ENCODE measurements around the gene TMED6. TPM values are rescaled to one million over a fixed set of nuclear protein-coding genes. Genes with fewer than 3 reads are reported as not detected.

TMED6 gene
- 1.5 TPM for total RNA-seq

- DNase-seq (ENCODE audit: low spot score), result no peak
These were observed at the start of gene TMED6 for GRCh38 chr16:69351309-69352027. TSS of gene TMED6 (minus strand) at chr16:69351786. CDS start at chr16:69351753, 33 bp downstream.

- no peak for DNase-seq (ENCODE audit: low spot score)
These were observed 47.8 kb upstream of the TMED6 start for GRCh38 chr16:69399361-69399760.

DNA sequence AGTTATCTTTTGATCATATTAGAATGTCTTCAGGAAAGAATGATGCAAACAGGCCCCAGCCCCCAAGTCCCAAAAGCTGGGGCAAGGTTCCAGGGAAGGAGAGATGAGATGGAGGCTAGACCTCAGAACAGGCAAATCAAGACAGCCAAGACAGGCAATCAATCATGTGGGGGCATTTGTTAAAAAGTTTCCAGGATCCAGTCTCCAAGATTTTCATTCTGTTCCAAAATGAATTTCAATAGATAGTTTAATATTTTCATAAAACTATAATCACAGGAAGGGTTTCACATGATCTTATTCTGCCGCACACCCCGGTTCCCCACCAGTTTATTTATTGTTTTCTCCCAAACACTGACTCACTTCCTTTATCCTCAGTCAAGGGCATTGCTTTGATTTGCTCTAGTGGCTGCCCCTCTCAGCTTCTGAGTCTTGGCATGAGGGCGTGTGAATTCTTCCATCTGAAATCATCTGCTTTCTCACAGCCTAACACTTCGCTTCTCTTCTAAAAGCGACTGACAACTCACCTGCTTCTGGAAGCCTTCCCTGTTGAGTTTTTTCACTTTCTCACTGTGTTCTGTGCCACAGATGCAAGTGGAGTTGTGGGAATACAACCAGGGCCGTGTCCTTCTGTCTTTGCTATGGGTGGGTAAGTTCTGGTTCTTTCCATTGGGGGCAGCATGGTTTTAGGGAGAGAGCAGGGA, 46.4 kb upstream of the TMED6 start:
- no peak for DNase-seq (ENCODE audit: low spot score)

- peak; percentile 89 for DNase-seq (ENCODE audit: low spot score)
These were observed 44.8 kb upstream of the TMED6 start for GRCh38 chr16:69396187-69397061.

DNA sequence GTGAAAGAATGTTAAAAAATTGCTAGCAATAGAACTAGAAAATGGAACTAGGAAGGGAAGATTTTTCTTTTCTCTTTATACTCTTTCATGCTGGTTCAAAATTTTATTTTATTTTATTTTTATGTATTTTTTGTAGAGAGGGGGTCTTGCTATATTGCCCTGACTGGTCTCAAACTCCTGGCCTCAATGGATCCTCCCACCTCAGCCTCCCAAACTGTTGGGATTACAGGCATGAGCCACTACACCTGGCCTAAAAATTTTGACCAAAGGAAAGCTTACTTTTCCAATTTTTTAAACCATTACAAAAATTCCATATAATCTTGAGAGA, 44.2 kb upstream of the TMED6 start:
- no peak for DNase-seq (ENCODE audit: low spot score)

DNA sequence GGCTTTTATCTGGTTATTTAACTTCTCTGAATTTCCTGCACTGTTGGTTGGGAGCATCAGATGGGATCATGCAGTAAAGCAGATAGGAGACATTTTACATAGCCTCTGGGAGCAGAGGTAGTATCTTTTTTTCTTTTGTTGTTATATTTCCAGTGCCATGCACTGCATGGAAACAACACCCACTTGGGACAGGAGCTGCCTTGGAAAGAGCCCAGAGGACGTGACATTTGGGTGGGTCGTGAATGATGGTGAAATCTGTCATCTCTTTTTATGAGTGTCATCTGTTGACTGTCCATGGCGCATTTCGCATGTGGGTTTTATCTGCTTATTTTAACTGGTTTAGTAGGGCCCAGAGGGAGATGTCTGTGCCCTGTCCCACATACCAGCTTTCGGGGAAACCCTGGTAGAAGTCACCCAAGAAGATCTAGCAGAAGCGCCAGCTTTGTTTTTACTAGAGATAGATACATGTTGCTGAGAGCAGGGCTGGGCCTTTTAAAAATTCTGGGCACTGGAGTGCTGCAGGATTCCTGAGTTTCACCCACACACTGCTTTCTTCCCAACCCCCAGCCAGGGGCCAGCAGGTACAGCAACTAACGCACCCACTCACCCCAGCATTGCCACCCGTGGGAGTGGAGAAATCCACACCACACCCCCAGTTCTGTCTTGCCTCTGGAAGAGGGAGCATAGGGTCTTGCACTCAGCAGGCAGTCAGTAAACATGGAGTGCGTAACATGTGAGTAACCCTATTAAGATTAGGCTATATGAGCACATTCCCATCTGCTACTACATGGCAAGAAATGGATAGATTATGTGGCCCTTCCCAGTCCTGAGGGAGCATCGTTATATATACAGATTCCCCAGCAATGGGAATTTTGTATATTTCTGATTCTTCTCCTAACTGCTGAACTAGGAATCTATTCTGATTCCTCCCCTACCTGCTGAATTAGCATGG, 42.6 kb upstream of the TMED6 start:
- DNase-seq (ENCODE audit: low spot score), result no peak

- no peak for DNase-seq (ENCODE audit: low spot score)
These were observed 35.0 kb upstream of the TMED6 start for GRCh38 chr16:69386596-69386995.

DNA sequence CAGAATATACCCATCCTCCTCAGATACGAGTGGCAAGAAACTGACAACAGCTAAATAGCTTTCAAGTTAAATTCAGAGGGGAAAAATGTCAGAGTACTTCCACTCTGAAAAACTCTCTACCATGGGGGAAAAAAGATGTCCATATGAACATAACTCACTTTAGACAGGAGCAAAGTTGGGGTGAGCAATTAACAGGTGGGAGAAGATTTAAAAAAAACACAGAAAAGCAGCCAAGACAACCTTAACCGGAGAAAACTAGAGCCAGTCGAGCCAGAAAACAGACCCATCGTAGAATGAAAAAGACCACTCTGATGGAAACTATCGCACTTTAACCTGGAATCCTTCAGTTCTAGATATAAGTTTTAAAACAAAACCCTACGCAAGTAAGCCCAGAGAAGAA, 33.4 kb upstream of the TMED6 start:
- DNase-seq (ENCODE audit: low spot score), result no peak

DNA sequence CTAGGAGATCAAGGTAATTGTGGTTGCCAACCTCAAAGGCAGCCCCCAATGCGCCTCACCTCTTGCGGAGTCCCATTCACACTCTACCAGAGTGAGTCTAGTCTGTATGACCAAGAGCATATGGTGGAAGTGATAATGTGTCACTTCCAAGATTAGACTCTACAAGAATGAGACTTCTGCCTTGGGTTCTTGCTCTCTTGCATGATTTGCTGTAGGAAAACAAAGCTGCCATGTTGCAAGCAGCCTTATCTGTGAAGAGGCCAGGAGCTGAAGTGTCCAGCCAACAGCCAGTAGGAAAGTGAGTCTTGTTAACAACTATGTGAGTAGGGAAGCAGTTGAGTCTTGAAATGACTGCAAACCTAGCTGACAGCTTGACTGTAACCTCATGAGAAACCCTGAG, 30.8 kb upstream of the TMED6 start:
- no peak for DNase-seq (ENCODE audit: low spot score)

DNA sequence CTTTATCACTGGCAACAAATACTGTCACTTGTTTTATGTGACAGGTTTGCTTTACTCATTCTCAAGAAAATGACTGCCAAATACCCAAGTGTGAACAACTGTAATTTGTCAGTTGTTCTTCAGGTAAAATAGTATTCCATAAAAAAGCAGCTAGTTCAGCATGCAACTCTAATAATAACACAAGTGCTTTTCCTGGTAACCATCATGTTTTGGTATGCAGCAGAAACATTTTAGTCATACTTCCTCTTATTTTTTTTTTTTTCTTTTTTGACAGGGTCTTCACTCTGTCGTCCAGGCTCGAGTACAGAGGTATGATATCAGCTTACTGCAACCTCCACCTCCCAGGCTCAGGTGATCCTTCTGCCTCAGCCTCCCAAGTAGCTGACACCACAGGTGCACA, 29.6 kb upstream of the TMED6 start:
- DNase-seq (ENCODE audit: low spot score), result no peak

DNA sequence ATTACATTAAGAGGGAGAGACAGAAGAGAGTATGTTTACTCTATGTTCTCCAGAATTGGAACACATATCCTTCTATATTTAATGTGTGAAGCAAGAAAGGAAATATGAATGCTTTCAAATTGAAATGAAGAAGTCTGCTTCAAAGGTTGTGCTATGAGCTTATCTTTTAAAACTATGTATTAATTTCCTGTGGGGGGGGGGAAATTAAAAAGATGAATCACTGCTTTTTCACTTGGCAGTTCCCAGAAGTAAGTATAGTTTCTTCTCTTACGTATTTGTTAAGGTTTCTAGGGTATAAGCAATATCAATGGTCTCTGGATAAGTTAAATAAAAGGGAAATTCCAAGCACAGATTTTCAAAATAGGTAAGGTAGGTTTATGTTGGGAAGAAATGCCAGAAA, 27.2 kb upstream of the TMED6 start:
- DNase-seq (ENCODE audit: low spot score), result no peak

GRCh38 chr16:69378036-69378435, 26.4 kb upstream of the TMED6 start:
- no peak for DNase-seq (ENCODE audit: low spot score)

GRCh38 chr16:69376393-69377059, 24.9 kb upstream of the TMED6 start:
- DNase-seq (ENCODE audit: low spot score), result no peak

DNA sequence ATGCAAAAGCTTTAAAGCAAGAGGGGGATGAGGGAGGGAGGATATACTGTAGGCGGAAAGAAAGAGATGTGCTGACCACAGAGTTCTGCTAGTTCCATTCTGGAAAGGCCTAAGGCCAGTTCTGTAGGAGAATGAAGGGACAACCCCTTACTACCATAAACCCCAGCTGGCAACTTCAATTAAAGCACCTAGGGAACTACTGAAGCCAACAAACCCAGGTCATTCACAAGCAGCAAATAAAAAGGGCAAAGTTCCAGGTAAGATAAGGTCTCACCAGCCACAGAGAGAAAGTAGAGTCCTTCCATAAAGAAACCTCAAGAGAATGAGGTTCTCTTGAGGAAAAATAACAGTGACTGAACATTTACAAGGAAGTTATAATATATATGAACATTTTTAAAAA, 21.4 kb upstream of the TMED6 start:
- no peak for DNase-seq (ENCODE audit: low spot score)

- DNase-seq (ENCODE audit: low spot score), result no peak
These were observed 20.0 kb upstream of the TMED6 start for GRCh38 chr16:69371564-69371963.

- no peak for DNase-seq (ENCODE audit: low spot score)
These were observed 17.3 kb upstream of the TMED6 start for GRCh38 chr16:69368866-69369265.

- DNase-seq (ENCODE audit: low spot score), result no peak
These were observed 16.4 kb upstream of the TMED6 start for GRCh38 chr16:69367980-69368379.

- DNase-seq (ENCODE audit: low spot score), result no peak
These were observed 14.8 kb upstream of the TMED6 start for GRCh38 chr16:69366431-69366830.

DNA sequence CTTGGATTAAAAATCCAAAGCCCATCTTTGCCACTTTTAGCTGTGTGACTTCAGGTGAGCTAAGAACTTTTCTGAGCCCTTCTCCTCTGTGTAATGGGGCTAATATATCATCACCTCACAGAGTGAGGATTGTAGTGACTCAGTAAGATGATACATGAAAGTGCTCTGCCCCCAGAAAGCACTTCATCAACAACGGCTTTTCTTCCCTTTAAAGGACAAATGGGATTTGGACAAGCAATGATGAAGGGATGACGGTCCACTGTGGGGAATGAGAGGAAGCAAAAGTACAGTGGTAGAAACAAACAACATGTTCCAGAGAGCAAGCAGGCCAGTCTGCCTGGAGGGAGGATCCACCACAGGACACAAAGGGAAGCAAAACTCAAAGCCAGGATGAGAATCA, 14.3 kb upstream of the TMED6 start:
- DNase-seq (ENCODE audit: low spot score), result no peak

DNA sequence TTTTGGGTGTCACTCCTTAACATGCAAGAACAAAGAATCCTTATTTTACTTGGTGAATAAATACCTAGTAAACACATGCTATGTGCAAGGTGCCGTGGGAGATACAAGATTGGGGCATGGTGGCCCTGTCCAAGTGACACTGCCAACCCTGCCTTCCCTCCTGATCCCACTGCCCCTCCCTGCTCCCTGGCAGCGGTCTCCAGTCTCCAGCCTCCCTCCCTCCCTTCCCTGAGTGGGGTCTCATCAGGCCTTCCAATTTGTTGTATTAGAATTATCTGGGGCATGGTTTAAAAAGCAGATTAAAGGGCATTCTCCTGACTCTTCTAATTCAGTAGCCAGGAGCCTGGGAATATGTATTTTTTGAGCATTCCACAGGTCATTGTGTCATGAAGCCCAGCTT, 12.5 kb upstream of the TMED6 start:
- DNase-seq (ENCODE audit: low spot score), result no peak

- no peak for DNase-seq (ENCODE audit: low spot score)
These were observed 11.7 kb upstream of the TMED6 start for GRCh38 chr16:69363281-69363717.

All from ureter (tissue), 1 donor.